ENCODE results near the gene UBL3.

DNA sequence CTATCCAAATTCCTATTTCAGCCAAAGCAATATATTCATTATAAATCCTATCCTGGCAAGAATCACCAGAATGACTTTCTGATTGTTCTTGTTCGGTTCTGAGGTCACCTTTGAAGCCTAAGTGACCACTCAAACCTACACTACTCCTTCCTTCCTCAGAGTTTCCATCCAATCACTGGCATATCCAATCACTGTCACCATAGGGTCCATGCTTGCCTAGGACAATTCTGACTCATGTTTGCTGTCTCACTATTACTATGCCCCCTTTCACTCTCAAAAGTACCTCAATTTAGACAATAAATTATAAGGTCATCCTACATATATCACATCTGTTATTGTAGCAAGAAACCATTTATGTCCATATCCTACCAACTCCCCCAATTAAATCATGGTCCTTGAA lies 58.9 kb downstream of the UBL3 start:
- TF ChIP-seq, protein P1, sequence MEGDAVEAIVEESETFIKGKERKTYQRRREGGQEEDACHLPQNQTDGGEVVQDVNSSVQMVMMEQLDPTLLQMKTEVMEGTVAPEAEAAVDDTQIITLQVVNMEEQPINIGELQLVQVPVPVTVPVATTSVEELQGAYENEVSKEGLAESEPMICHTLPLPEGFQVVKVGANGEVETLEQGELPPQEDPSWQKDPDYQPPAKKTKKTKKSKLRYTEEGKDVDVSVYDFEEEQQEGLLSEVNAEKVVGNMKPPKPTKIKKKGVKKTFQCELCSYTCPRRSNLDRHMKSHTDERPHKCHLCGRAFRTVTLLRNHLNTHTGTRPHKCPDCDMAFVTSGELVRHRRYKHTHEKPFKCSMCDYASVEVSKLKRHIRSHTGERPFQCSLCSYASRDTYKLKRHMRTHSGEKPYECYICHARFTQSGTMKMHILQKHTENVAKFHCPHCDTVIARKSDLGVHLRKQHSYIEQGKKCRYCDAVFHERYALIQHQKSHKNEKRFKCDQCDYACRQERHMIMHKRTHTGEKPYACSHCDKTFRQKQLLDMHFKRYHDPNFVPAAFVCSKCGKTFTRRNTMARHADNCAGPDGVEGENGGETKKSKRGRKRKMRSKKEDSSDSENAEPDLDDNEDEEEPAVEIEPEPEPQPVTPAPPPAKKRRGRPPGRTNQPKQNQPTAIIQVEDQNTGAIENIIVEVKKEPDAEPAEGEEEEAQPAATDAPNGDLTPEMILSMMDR (IDR thresholded peaks at IDR 0.05; ENCODE audit: low read depth, low read length) = no peak
- TF ChIP-seq EZH2phosphoT487 (IDR thresholded peaks at IDR 0.05; ENCODE audit: low read depth) = no peak

Data from OCI-LY3 (cell line).